Keratinocyte (primary cell): ENCODE results near the gene HSD17B1.

Source experiments
- CTCF ChIP-seq, 3 experiments: IDR thresholded peaks in 1 of 3; conservative IDR thresholded peaks in 1 of 3; optimal IDR thresholded peaks in 1 of 3; 2 replicates in 2 of 3; 3 replicates in 1 of 3; pipeline versions ENCODE3 to v1.5.1; 2011; ENCODE audit warnings: low read length in 3 of 3, mild to moderate bottlenecking in 3 of 3, moderate library complexity in 2 of 3, control low read depth in 1 of 3, inconsistent platforms in 1 of 3; ENCODE audit not compliant: insufficient read depth in 2 of 3; ENCODE audit errors: extremely low read depth in 1 of 3
- EZH2 ChIP-seq: IDR thresholded peaks from one replicate; pipeline ENCODE4 v1.6.1; 2012; ENCODE audit warnings: inconsistent platforms, mild to moderate bottlenecking, low read length, moderate library complexity

GRCh38 chr17:42548993-42549755 is 3.5 kb upstream of the HSD17B1 start:
- TF ChIP-seq CTCF (optimal IDR thresholded peaks at IDR 0.05 in 1 of 3, IDR thresholded peaks at IDR 0.05 in 1 of 3, conservative IDR thresholded peaks at IDR 0.05 in 1 of 3; ENCODE audit: extremely low read depth in 1 of 3, insufficient read depth in 2 of 3, low read length in 3 of 3), result no peak
- TF ChIP-seq EZH2, result no peak
